Measurements from ENCODE around the gene LYRM7.
A peak's percentile ranks its signal among the peaks of the same experiment; 100 is the strongest.

Gene LYRM7

DNA sequence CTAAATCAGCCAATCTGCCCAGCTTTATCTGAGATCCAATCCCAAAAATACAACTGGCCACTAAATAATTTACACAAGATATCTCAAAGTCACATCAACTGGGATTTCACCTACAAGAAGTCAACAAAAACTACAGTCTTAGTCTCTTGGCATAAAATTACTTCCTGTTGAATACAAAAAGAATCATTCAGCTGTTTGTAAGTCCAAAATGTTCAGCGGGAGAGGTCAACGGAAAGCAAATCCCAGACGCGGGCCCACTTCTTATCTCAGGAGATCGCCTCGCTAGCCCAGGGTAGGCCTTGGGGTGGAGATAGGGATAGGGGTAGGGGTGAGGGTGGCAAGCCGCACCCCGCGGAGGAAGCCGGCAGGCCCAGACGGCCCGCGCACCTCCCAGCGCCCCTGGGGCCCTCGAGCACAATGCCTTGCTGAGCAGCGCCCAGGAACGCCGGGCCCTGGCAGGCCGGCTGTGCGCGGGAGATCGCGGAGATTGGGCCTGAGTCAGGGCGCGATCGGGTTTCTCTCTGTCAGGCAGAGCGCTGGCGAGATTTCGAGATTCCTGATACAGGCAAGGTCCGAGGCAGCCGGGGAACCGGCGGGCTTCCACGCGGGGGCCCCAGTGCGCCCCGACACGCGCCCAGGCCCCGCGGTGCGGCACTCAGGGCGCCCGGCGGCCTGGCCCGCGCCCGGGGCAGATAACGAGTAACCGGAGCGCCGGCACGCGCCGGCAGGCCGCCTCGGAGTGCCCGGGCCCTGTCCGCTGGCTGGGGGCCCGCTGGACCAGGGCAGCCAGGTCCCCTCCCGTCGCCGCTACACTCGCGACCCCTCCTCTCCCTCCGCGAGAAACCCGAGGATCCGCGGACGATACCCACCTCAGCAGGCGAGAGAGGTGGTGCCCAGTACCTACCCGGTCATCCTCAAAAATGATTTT, 6.3 kb upstream of the LYRM7 start (continued):
- TF ChIP-seq ZBTB17 (tag by site-specific recombination; IDR thresholded peaks at IDR 0.05) (peak; percentile 94), GLIS2 (tag by site-specific recombination; IDR thresholded peaks at IDR 0.05) (peak; percentile 51; the same call in 1 of the 2 replicates), ZNF423 (tag by site-specific recombination; IDR thresholded peaks at IDR 0.05) (0 out of 2 replicates have a peak, but pooled peaks have one; percentile 28), ZNF140 (tag by site-specific recombination; IDR thresholded peaks at IDR 0.05) (no peak), ZSCAN16 (tag by site-specific recombination; IDR thresholded peaks at IDR 0.05) (0 out of 2 replicates have a peak, but pooled peaks have one; percentile 66), ZNF621 (tag by site-specific recombination; IDR thresholded peaks at IDR 0.05) (no peak), ZIC2 (tag by site-specific recombination; IDR thresholded peaks at IDR 0.05) (peak; percentile 84), ZNF391 (tag by site-specific recombination; IDR thresholded peaks at IDR 0.05; ENCODE audit: borderline replicate concordance, low read depth) (no peak), TRIM28 (IDR thresholded peaks at IDR 0.05; ENCODE audit: borderline replicate concordance, low read length) (0 out of 2 replicates have a peak, but pooled peaks have one; percentile 12), ZNF473 (tag by site-specific recombination; IDR thresholded peaks at IDR 0.05) (no peak), ZNF266 (tag by site-specific recombination; IDR thresholded peaks at IDR 0.05; ENCODE audit: low read depth) (no peak), YY1 (tag by site-specific recombination; IDR thresholded peaks at IDR 0.05) (peak; percentile 7; the same call in 1 of the 2 replicates), ZNF560 (tag by site-specific recombination; IDR thresholded peaks at IDR 0.05; ENCODE audit: borderline replicate concordance) (no peak), ZNF549 (tag by site-specific recombination; IDR thresholded peaks at IDR 0.05) (no peak), MYNN (tag by site-specific recombination; IDR thresholded peaks at IDR 0.05; ENCODE audit: borderline replicate concordance) (no peak), KLF10 (tag by site-specific recombination; IDR thresholded peaks at IDR 0.05) (0 out of 2 replicates have a peak, but pooled peaks have one; percentile 17), YY2 (tag by site-specific recombination; IDR thresholded peaks at IDR 0.05) (no peak)
- TF ChIP-seq, protein P1, sequence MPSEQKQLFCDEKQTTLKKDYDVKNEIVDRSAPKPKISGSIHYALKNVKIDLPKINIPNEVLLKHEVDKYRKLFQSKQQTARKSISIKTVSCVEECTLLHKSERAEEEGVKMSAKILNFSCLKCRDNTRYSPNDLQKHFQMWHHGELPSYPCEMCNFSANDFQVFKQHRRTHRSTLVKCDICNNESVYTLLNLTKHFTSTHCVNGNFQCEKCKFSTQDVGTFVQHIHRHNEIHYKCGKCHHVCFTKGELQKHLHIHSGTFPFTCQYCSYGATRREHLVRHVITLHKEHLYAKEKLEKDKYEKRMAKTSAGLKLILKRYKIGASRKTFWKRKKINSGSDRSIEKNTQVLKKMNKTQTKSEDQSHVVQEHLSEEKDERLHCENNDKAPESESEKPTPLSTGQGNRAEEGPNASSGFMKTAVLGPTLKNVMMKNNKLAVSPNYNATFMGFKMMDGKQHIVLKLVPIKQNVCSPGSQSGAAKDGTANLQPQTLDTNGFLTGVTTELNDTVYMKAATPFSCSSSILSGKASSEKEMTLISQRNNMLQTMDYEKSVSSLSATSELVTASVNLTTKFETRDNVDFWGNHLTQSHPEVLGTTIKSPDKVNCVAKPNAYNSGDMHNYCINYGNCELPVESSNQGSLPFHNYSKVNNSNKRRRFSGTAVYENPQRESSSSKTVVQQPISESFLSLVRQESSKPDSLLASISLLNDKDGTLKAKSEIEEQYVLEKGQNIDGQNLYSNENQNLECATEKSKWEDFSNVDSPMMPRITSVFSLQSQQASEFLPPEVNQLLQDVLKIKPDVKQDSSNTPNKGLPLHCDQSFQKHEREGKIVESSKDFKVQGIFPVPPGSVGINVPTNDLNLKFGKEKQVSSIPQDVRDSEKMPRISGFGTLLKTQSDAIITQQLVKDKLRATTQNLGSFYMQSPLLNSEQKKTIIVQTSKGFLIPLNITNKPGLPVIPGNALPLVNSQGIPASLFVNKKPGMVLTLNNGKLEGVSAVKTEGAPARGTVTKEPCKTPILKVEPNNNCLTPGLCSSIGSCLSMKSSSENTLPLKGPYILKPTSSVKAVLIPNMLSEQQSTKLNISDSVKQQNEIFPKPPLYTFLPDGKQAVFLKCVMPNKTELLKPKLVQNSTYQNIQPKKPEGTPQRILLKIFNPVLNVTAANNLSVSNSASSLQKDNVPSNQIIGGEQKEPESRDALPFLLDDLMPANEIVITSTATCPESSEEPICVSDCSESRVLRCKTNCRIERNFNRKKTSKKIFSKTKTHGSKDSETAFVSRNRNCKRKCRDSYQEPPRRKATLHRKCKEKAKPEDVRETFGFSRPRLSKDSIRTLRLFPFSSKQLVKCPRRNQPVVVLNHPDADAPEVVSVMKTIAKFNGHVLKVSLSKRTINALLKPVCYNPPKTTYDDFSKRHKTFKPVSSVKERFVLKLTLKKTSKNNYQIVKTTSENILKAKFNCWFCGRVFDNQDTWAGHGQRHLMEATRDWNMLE (tag by site-specific recombination; conservative IDR thresholded peaks at IDR 0.05; ENCODE audit: low read depth) = no peak
- TF ChIP-seq, protein P2, sequence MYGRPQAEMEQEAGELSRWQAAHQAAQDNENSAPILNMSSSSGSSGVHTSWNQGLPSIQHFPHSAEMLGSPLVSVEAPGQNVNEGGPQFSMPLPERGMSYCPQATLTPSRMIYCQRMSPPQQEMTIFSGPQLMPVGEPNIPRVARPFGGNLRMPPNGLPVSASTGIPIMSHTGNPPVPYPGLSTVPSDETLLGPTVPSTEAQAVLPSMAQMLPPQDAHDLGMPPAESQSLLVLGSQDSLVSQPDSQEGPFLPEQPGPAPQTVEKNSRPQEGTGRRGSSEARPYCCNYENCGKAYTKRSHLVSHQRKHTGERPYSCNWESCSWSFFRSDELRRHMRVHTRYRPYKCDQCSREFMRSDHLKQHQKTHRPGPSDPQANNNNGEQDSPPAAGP (tag by site-specific recombination; IDR thresholded peaks at IDR 0.05) = no peak
- TF ChIP-seq, protein P3, sequence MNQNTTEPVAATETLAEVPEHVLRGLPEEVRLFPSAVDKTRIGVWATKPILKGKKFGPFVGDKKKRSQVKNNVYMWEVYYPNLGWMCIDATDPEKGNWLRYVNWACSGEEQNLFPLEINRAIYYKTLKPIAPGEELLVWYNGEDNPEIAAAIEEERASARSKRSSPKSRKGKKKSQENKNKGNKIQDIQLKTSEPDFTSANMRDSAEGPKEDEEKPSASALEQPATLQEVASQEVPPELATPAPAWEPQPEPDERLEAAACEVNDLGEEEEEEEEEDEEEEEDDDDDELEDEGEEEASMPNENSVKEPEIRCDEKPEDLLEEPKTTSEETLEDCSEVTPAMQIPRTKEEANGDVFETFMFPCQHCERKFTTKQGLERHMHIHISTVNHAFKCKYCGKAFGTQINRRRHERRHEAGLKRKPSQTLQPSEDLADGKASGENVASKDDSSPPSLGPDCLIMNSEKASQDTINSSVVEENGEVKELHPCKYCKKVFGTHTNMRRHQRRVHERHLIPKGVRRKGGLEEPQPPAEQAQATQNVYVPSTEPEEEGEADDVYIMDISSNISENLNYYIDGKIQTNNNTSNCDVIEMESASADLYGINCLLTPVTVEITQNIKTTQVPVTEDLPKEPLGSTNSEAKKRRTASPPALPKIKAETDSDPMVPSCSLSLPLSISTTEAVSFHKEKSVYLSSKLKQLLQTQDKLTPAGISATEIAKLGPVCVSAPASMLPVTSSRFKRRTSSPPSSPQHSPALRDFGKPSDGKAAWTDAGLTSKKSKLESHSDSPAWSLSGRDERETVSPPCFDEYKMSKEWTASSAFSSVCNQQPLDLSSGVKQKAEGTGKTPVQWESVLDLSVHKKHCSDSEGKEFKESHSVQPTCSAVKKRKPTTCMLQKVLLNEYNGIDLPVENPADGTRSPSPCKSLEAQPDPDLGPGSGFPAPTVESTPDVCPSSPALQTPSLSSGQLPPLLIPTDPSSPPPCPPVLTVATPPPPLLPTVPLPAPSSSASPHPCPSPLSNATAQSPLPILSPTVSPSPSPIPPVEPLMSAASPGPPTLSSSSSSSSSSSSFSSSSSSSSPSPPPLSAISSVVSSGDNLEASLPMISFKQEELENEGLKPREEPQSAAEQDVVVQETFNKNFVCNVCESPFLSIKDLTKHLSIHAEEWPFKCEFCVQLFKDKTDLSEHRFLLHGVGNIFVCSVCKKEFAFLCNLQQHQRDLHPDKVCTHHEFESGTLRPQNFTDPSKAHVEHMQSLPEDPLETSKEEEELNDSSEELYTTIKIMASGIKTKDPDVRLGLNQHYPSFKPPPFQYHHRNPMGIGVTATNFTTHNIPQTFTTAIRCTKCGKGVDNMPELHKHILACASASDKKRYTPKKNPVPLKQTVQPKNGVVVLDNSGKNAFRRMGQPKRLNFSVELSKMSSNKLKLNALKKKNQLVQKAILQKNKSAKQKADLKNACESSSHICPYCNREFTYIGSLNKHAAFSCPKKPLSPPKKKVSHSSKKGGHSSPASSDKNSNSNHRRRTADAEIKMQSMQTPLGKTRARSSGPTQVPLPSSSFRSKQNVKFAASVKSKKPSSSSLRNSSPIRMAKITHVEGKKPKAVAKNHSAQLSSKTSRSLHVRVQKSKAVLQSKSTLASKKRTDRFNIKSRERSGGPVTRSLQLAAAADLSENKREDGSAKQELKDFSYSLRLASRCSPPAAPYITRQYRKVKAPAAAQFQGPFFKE (tag by site-specific recombination; IDR thresholded peaks at IDR 0.05; ENCODE audit: borderline replicate concordance) = no peak
- TF ChIP-seq, protein P4, sequence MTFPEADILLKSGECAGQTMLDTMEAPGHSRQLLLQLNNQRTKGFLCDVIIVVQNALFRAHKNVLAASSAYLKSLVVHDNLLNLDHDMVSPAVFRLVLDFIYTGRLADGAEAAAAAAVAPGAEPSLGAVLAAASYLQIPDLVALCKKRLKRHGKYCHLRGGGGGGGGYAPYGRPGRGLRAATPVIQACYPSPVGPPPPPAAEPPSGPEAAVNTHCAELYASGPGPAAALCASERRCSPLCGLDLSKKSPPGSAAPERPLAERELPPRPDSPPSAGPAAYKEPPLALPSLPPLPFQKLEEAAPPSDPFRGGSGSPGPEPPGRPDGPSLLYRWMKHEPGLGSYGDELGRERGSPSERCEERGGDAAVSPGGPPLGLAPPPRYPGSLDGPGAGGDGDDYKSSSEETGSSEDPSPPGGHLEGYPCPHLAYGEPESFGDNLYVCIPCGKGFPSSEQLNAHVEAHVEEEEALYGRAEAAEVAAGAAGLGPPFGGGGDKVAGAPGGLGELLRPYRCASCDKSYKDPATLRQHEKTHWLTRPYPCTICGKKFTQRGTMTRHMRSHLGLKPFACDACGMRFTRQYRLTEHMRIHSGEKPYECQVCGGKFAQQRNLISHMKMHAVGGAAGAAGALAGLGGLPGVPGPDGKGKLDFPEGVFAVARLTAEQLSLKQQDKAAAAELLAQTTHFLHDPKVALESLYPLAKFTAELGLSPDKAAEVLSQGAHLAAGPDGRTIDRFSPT (tag by site-specific recombination; IDR thresholded peaks at IDR 0.05) = peak; percentile 51
